GM23338 (cell line): ENCODE results near the gene IFNG. TPM values are rescaled to one million over a fixed set of nuclear protein-coding genes. Genes with fewer than 3 reads are reported as not detected.

Source experiments
- ATAC-seq: fragments of 200-7000 bp; cut with Tn5 transposase; 3 replicates; pipeline ENCODE4 v1.9.1; 2020
- DNase-seq: peaks from one replicate; pipeline ENCODE4 v3.0.0-alpha.2; 2015; ENCODE audit warnings: low spot score
- H2AFZ ChIP-seq: fragments of 200-600 bp; sonication (generic); 2 replicates; pipeline ENCODE4 v1.8.0; 2016; ENCODE audit warnings: antibody characterized with exemption, mild to moderate bottlenecking, moderate library complexity
- H3F3A ChIP-seq: fragments of 200-600 bp; sonication (generic); replicated peaks from 2 replicates; pipeline ENCODE4 v1.8.0; 2017; ENCODE audit warnings: antibody characterized with exemption, mixed run types, low read depth
- H3K27ac ChIP-seq: fragments of 200-600 bp; sonication (generic); 2 replicates; pipeline ENCODE4 v1.6.1; 2016; ENCODE audit warnings: low read depth
- H3K27me3 ChIP-seq: fragments of 200-600 bp; sonication (generic); 2 replicates; pipeline ENCODE4 v1.8.0; 2016; ENCODE audit warnings: mild to moderate bottlenecking, mixed run types, moderate library complexity; ENCODE audit not compliant: insufficient read depth
- H3K36me3 ChIP-seq: fragments of 200-600 bp; sonication (generic); 2 replicates; pipeline ENCODE4 v1.8.0; 2016; ENCODE audit warnings: mild to moderate bottlenecking; ENCODE audit not compliant: insufficient read depth
- H3K4me1 ChIP-seq: fragments of 200-600 bp; sonication (generic); 2 replicates; pipeline ENCODE4 v1.8.0; 2016; ENCODE audit warnings: mild to moderate bottlenecking, moderate library complexity; ENCODE audit not compliant: insufficient read depth
- H3K4me2 ChIP-seq: fragments of 200-600 bp; sonication (generic); 2 replicates; pipeline ENCODE4 v1.7.1; 2017; ENCODE audit warnings: mixed run types
- H3K4me3 ChIP-seq: fragments of 200-600 bp; sonication (generic); 2 replicates; pipeline ENCODE4 v1.6.1; 2016; ENCODE audit warnings: mixed run types
- H3K79me2 ChIP-seq: fragments of 200-600 bp; sonication (generic); replicated peaks from 2 replicates; pipeline ENCODE4 v1.8.0; 2017; ENCODE audit warnings: mild to moderate bottlenecking; ENCODE audit not compliant: insufficient read depth
- H3K9me2 ChIP-seq: fragments of 200-600 bp; sonication (generic); 2 replicates; pipeline ENCODE4 v1.8.0; 2017; ENCODE audit not compliant: insufficient read depth
- H4K20me1 ChIP-seq: fragments of 200-600 bp; sonication (generic); replicated peaks from 2 replicates; pipeline ENCODE4 v1.8.0; 2017; ENCODE audit warnings: mild to moderate bottlenecking; ENCODE audit not compliant: insufficient read depth
- H3K27ac Mint-ChIP-seq: 2 replicates; pipeline ENCODE4 v1.8.0; 2020; ENCODE audit warnings: inconsistent platforms, mild to moderate bottlenecking, moderate library complexity, mixed read lengths
- H3K27me3 Mint-ChIP-seq: 3 replicates; pipeline ENCODE4 v1.8.0; 2022; ENCODE audit warnings: low read depth, mild to moderate bottlenecking, moderate library complexity, mixed read lengths, inconsistent platforms; ENCODE audit not compliant: insufficient read depth, poor library complexity
- H3K36me3 Mint-ChIP-seq: 3 replicates; pipeline ENCODE4 v1.8.0; 2021; ENCODE audit warnings: low read depth, mild to moderate bottlenecking, inconsistent platforms, moderate library complexity, mixed read lengths
- H3K4me1 Mint-ChIP-seq: 3 replicates; pipeline ENCODE4 v1.8.0; 2020; ENCODE audit warnings: mild to moderate bottlenecking, inconsistent platforms, mixed read lengths
- H3K4me3 Mint-ChIP-seq: 3 replicates; pipeline ENCODE4 v1.8.0; 2021; ENCODE audit warnings: moderate library complexity, mild to moderate bottlenecking, inconsistent platforms, mixed read lengths
- H3K9me3 Mint-ChIP-seq: 3 replicates; pipeline ENCODE4 v1.8.0; 2020; ENCODE audit warnings: moderate library complexity, mild to moderate bottlenecking, inconsistent platforms, mixed read lengths
- CREB1 ChIP-seq: fragments of 250-450 bp; sonication (Bioruptor Pico); IDR thresholded peaks from 2 replicates; pipeline ENCODE4 v1.5.0; 2020; ENCODE audit warnings: low read depth, mild to moderate bottlenecking, moderate library complexity
- CTCF ChIP-seq, 2 experiments: fragments of 200-600 bp in 1 of 2; sonication (generic) in 1 of 2; conservative IDR thresholded peaks; 2 replicates each; pipeline versions ENCODE4 v1.5.1 to v1.6.1; 2016 to 2017; ENCODE audit warnings: antibody characterized with exemption in 2 of 2, low read depth in 2 of 2, mild to moderate bottlenecking in 2 of 2, moderate library complexity in 1 of 2
- EZH2 ChIP-seq: fragments of 200-600 bp; sonication (generic); IDR thresholded peaks from one replicate; pipeline ENCODE4 v1.8.0; 2017; ENCODE audit warnings: antibody characterized with exemption, mild to moderate bottlenecking, low read depth; ENCODE audit not compliant: unreplicated experiment
- NANOG ChIP-seq: IDR thresholded peaks from 2 replicates; pipeline ENCODE4 v1.6.1; 2016; ENCODE audit warnings: antibody characterized with exemption, borderline replicate concordance
- POLR2AphosphoS5 ChIP-seq: IDR thresholded peaks from 2 replicates; pipeline ENCODE4 v1.6.1; 2016; ENCODE audit warnings: antibody characterized with exemption, low read depth
- REST ChIP-seq: IDR thresholded peaks from one replicate; pipeline ENCODE4 v1.6.1; 2018; ENCODE audit warnings: antibody characterized with exemption; ENCODE audit not compliant: unreplicated experiment
- STAT1 ChIP-seq: IDR thresholded peaks from one replicate; pipeline ENCODE4 v1.6.1; 2016; ENCODE audit warnings: antibody characterized with exemption; ENCODE audit not compliant: unreplicated experiment
- ZNF114 ChIP-seq: fragments of 250-450 bp; sonication (Bioruptor Pico); IDR thresholded peaks from 2 replicates; pipeline ENCODE4 v1.5.0; 2020; ENCODE audit warnings: mild to moderate bottlenecking, moderate library complexity
- polyA plus RNA-seq: library from polyadenylated mRNA; unstranded; fragments of >200 nt; fragmentation: Nextera tagmentation; extraction: Ambion mirVana; gene quantifications from 2 replicates; pipeline ENCODE4 v1.2.1, GENCODE V29; 2016
- total RNA-seq: library from RNA; depleted of rRNA; stranded (reverse); fragments of >200 nt; shearing (Covaris generic); gene quantifications from 2 replicates; pipeline ENCODE4 v1.2.3, GENCODE V29; 2014

Gene IFNG
- total and polyA plus RNA-seq, 2 experiments from 2014 or later: not detected

- no peaks in the 10 kb centered on the region for H3K36me3 Mint-ChIP-seq
- Histone ChIP-seq H3K4me1 (no peaks in the 10 kb centered on the region), H4K20me1 (no peaks in the 10 kb centered on the region), H2AFZ (no peak overlapping the region), H3K79me2 (no peaks in the 10 kb centered on the region), H3K36me3 (no peaks in the 10 kb centered on the region), H3K4me2 (no peak overlapping the region), H3K4me3 (no peak overlapping the region), H3K27ac (no peak overlapping the region), H3F3A (no peaks in the 10 kb centered on the region), H3K9me2 (no peaks in the 10 kb centered on the region), H3K27me3 (no peaks in the 10 kb centered on the region)
- H3K27me3 Mint-ChIP-seq: peaks cover 3% of the 10 kb centered on the region
- H3K4me3 Mint-ChIP-seq: no peak overlapping the region
- no peaks in the 10 kb centered on the region for H3K9me3 Mint-ChIP-seq
- no peak overlapping the region for H3K27ac Mint-ChIP-seq
- no peak for ATAC-seq
- TF ChIP-seq CTCF (conservative IDR thresholded peaks at IDR 0.05; ENCODE audit: low read depth in 2 of 2) (no peak), NANOG (no peak), POLR2AphosphoS5 (no peak), STAT1 (no peak), REST (no peak), ZNF114 (CRISPR knock-in tag) (no peak), EZH2 (no peak)
- no peak for DNase-seq
- peaks cover 11% of the 10 kb centered on the region; the same call in 2 of the 3 replicates for H3K4me1 Mint-ChIP-seq
Measured at GRCh38 chr12:68119724-68120211, 39.8 kb downstream of the IFNG start.

- Mint-ChIP-seq H3K27ac (no peak overlapping the region), H3K36me3 (no peaks in the 10 kb centered on the region), H3K4me3 (no peak overlapping the region), H3K27me3 (no peaks in the 10 kb centered on the region), H3K9me3 (no peaks in the 10 kb centered on the region), H3K4me1 (peaks cover 11% of the 10 kb centered on the region; the same call in 2 of the 3 replicates)
- Histone ChIP-seq H3K79me2 (no peaks in the 10 kb centered on the region), H3K4me2 (no peak overlapping the region), H3K27me3 (no peaks in the 10 kb centered on the region), H3K27ac (no peak overlapping the region), H3F3A (no peaks in the 10 kb centered on the region), H4K20me1 (no peaks in the 10 kb centered on the region), H2AFZ (no peak overlapping the region), H3K36me3 (no peaks in the 10 kb centered on the region), H3K4me3 (no peak overlapping the region), H3K9me2 (no peaks in the 10 kb centered on the region), H3K4me1 (no peaks in the 10 kb centered on the region)
- ATAC-seq (no peak), DNase-seq (no peak)
- TF ChIP-seq CTCF (conservative IDR thresholded peaks at IDR 0.05; ENCODE audit: low read depth in 2 of 2) (no peak), CREB1 (CRISPR knock-in tag) (no peak)
Measured at GRCh38 chr12:68119250-68119649, 40.3 kb downstream of the IFNG start.
